DND-41 (cell line): ENCODE results near the gene ASIC1.

Experiments
- ATAC-seq: fragments of 200-7000 bp; cut with Tn5 transposase; 3 replicates; pipeline ENCODE4 v1.9.1; 2021; ENCODE audit warnings: low read depth; ENCODE audit not compliant: insufficient read depth
- DNase-seq: peaks from one replicate; pipeline ENCODE4 v3.0.0-alpha.2; 2020
- H2AFZ ChIP-seq: 2 replicates; pipeline ENCODE4 v1.6.0; 2012; ENCODE audit warnings: low read depth, low read length
- H3K27ac ChIP-seq: 2 replicates; pipeline ENCODE4 v1.5.1; 2012; ENCODE audit warnings: low read length, inconsistent platforms
- H3K27me3 ChIP-seq: fragments of 200-600 bp; sonication (generic); 2 replicates; pipeline ENCODE4 v1.6.0; 2012; ENCODE audit warnings: low read length, mild to moderate bottlenecking, inconsistent platforms; ENCODE audit not compliant: insufficient read depth, poor library complexity
- H3K36me3 ChIP-seq: 2 replicates; pipeline ENCODE4 v1.5.1; 2012; ENCODE audit warnings: low read length, inconsistent platforms; ENCODE audit not compliant: insufficient read depth
- H3K4me1 ChIP-seq: 2 replicates; pipeline ENCODE4 v1.5.1; 2012; ENCODE audit warnings: mild to moderate bottlenecking, low read length; ENCODE audit not compliant: insufficient read depth
- H3K4me2 ChIP-seq: 2 replicates; pipeline ENCODE4 v1.6.0; 2012; ENCODE audit warnings: mild to moderate bottlenecking, moderate library complexity, low read length, inconsistent platforms; ENCODE audit not compliant: insufficient read depth
- H3K4me3 ChIP-seq, 2 experiments: fragments of 200-600 bp in 1 of 2; shearing (Covaris generic) in 1 of 2; 2 replicates each; pipeline ENCODE4 v1.5.1; 2012 to 2016; ENCODE audit warnings: inconsistent platforms in 2 of 2, low read length in 2 of 2, mild to moderate bottlenecking in 2 of 2, low read depth in 1 of 2, moderate library complexity in 1 of 2
- H3K79me2 ChIP-seq: 2 replicates; pipeline ENCODE4 v1.6.0; 2012; ENCODE audit warnings: low read length, inconsistent platforms; ENCODE audit not compliant: insufficient read depth
- H3K9ac ChIP-seq: 2 replicates; pipeline ENCODE4 v1.6.0; 2012; ENCODE audit warnings: low read depth, mild to moderate bottlenecking, inconsistent platforms, low read length, moderate library complexity
- H3K9me3 ChIP-seq: 2 replicates; pipeline ENCODE4 v1.5.1; 2012; ENCODE audit warnings: low read length, moderate library complexity, mild to moderate bottlenecking, inconsistent platforms; ENCODE audit not compliant: insufficient read depth, severe bottlenecking
- H4K20me1 ChIP-seq: 2 replicates; pipeline ENCODE4 v1.6.0; 2012; ENCODE audit warnings: low read length; ENCODE audit not compliant: insufficient read depth
- CTCF ChIP-seq: IDR thresholded peaks from 2 replicates; pipeline ENCODE4 v1.5.1; 2012; ENCODE audit warnings: borderline replicate concordance, low read length, moderate library complexity, mild to moderate bottlenecking; ENCODE audit not compliant: poor library complexity, severe bottlenecking; ENCODE audit errors: extremely low read depth
- EZH2 ChIP-seq: IDR thresholded peaks from 3 replicates; pipeline ENCODE4 v1.6.1; 2012; ENCODE audit warnings: borderline replicate concordance, low read depth, mild to moderate bottlenecking, moderate library complexity, low read length, inconsistent platforms; ENCODE audit not compliant: severe bottlenecking

ASIC1 gene

GRCh38 chr12:50065726-50066310 lies 8.4 kb downstream of the ASIC1 start:
- no peak for ATAC-seq
- no peaks in the 10 kb centered on the region for H3K79me2 ChIP-seq
- DNase-seq = no peak
- TF ChIP-seq CTCF (no peak), EZH2 (no peak)
- H3K36me3 ChIP-seq = no peaks in the 10 kb centered on the region
- H3K9me3 ChIP-seq = no peaks in the 10 kb centered on the region
- H4K20me1 ChIP-seq = no peaks in the 10 kb centered on the region
- H3K27ac ChIP-seq = no peak overlapping the region
- H3K4me2 ChIP-seq = no peak overlapping the region
- no peaks in the 10 kb centered on the region for H3K27me3 ChIP-seq
- H3K4me1 ChIP-seq = peaks cover 19% of the 10 kb centered on the region
- no peak overlapping the region for H3K4me3 ChIP-seq
- H2AFZ ChIP-seq = no peak overlapping the region
- H3K9ac ChIP-seq = no peak overlapping the region

GRCh38 chr12:50066402-50066801 lies 9.0 kb downstream of the ASIC1 start:
- no peaks in the 10 kb centered on the region for H4K20me1 ChIP-seq
- DNase-seq = no peak
- no peaks in the 10 kb centered on the region for H3K27me3 ChIP-seq
- H3K4me1 ChIP-seq = peaks cover 18% of the 10 kb centered on the region
- H3K79me2 ChIP-seq = no peaks in the 10 kb centered on the region
- no peak for ATAC-seq
- H3K4me2 ChIP-seq = no peak overlapping the region
- H3K9me3 ChIP-seq = no peaks in the 10 kb centered on the region
- H2AFZ ChIP-seq = no peak overlapping the region
- H3K9ac ChIP-seq = no peak overlapping the region
- no peak overlapping the region for H3K4me3 ChIP-seq
- H3K27ac ChIP-seq = no peak overlapping the region
- no peaks in the 10 kb centered on the region for H3K36me3 ChIP-seq
- no peak for TF ChIP-seq CTCF
- no peak for TF ChIP-seq EZH2

GRCh38 chr12:50069069-50069468 lies 11.7 kb downstream of the ASIC1 start:
- Histone ChIP-seq H4K20me1 (no peaks in the 10 kb centered on the region), H3K4me3 (no peak overlapping the region), H3K27ac (no peak overlapping the region), H3K27me3 (no peaks in the 10 kb centered on the region), H2AFZ (no peak overlapping the region), H3K4me2 (no peak overlapping the region), H3K36me3 (no peaks in the 10 kb centered on the region), H3K9me3 (no peaks in the 10 kb centered on the region), H3K4me1 (peaks cover 12% of the 10 kb centered on the region), H3K79me2 (no peaks in the 10 kb centered on the region), H3K9ac (no peak overlapping the region)
- no peak for ATAC-seq
- no peak for DNase-seq
- no peak for TF ChIP-seq CTCF
- no peak for TF ChIP-seq EZH2

- H3K27ac ChIP-seq = no peak overlapping the region
- no peak for DNase-seq
- no peak overlapping the region for H3K9ac ChIP-seq
- no peak for ATAC-seq
- H3K9me3 ChIP-seq = no peaks in the 10 kb centered on the region
- no peaks in the 10 kb centered on the region for H4K20me1 ChIP-seq
- no peaks in the 10 kb centered on the region for H3K27me3 ChIP-seq
- peaks cover 12% of the 10 kb centered on the region for H3K4me1 ChIP-seq
- no peak overlapping the region for H3K4me2 ChIP-seq
- H3K4me3 ChIP-seq = no peak overlapping the region
- peak overlapping the region; percentile 88; the same call in 1 of the 2 replicates for H2AFZ ChIP-seq
- H3K79me2 ChIP-seq = no peaks in the 10 kb centered on the region
- TF ChIP-seq CTCF (no peak), EZH2 (no peak)
- H3K36me3 ChIP-seq = no peaks in the 10 kb centered on the region
These were observed 12.1 kb downstream of the ASIC1 start for GRCh38 chr12:50069539-50069938.
